DMS 273 treated with DMSO at 0.1 percent for 48 hours (cell line): ENCODE data around the gene TCF7L1.

Experiments
- DNase-seq: peaks from one replicate; lab custom pipeline; 2025; lab: John Stamatoyannopoulos, UW

TCF7L1 gene

GRCh38 chr2:85230679-85231467, 97.7 kb downstream of the TCF7L1 start:
- no peak for DNase-seq

GRCh38 chr2:85231468-85231805, 98.2 kb downstream of the TCF7L1 start:
- DNase-seq, result no peak

- DNase-seq, result no peak
Measured at GRCh38 chr2:85231952-85232351, 98.8 kb downstream of the TCF7L1 start.

GRCh38 chr2:85234868-85235267, 101.7 kb downstream of the TCF7L1 start:
- no peak for DNase-seq

- DNase-seq, result no peak
Measured at GRCh38 chr2:85235281-85235680, 102.1 kb downstream of the TCF7L1 start.

GRCh38 chr2:85236084-85236483, 102.9 kb downstream of the TCF7L1 start:
- DNase-seq, result no peak

GRCh38 chr2:85237849-85238565, 104.8 kb downstream of the TCF7L1 start:
- DNase-seq, result no peak

GRCh38 chr2:85238607-85239006, 105.4 kb downstream of the TCF7L1 start:
- DNase-seq, result no peak

GRCh38 chr2:85239102-85239501, 105.9 kb downstream of the TCF7L1 start:
- no peak for DNase-seq

GRCh38 chr2:85240055-85240454, 106.9 kb downstream of the TCF7L1 start:
- DNase-seq, result no peak

GRCh38 chr2:85242321-85242720, 109.1 kb downstream of the TCF7L1 start:
- no peak for DNase-seq

- DNase-seq, result no peak
Measured at GRCh38 chr2:85243101-85244072, 110.2 kb downstream of the TCF7L1 start.

- no peak for DNase-seq
Measured at GRCh38 chr2:85244828-85245227, 111.6 kb downstream of the TCF7L1 start.

GRCh38 chr2:85245891-85246290, 112.7 kb downstream of the TCF7L1 start:
- no peak for DNase-seq

- no peak for DNase-seq
Measured at GRCh38 chr2:85246348-85246747, 113.2 kb downstream of the TCF7L1 start.

- DNase-seq, result no peak
Measured at GRCh38 chr2:85247610-85248009, 114.4 kb downstream of the TCF7L1 start.

- DNase-seq, result peak; percentile 37
Measured at GRCh38 chr2:85248773-85249509, 115.7 kb downstream of the TCF7L1 start.

GRCh38 chr2:85250045-85250444, 116.9 kb downstream of the TCF7L1 start:
- no peak for DNase-seq

- DNase-seq, result no peak
Measured at GRCh38 chr2:85251070-85251616, 118.0 kb downstream of the TCF7L1 start.

- no peak for DNase-seq
Measured at GRCh38 chr2:85253890-85254289, 120.7 kb downstream of the TCF7L1 start.

GRCh38 chr2:85254540-85255300, 121.5 kb downstream of the TCF7L1 start:
- DNase-seq, result no peak
